CD4-positive, alpha-beta T cell treated with Interleukin-4 for 4 hours (primary cell): ENCODE data around the gene DRAP1.

ENCODE experiments used
- DNase-seq: peaks from one replicate; pipeline ENCODE4 v3.0.0-alpha.2; 2020

DRAP1 gene

DNA sequence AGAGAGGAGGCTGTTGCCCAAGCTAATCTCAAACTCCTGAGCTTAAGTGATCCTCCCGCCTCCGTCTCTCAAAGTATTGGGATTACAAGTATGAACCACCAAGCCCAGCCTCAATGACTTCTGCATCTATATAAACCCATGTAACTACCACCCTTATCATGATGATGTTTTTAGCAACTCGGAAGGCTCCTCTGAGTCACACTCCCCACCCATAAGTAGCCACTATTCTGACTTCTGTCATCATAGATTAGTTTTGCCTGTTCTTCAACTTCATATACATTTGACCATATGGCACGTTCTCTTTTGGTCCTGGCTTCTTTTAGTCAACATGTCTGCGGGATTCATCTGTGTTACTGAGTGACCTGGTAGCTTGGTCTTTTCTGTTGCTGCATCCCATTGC is 12.6 kb upstream of the DRAP1 start:
- no peak for DNase-seq

DNA sequence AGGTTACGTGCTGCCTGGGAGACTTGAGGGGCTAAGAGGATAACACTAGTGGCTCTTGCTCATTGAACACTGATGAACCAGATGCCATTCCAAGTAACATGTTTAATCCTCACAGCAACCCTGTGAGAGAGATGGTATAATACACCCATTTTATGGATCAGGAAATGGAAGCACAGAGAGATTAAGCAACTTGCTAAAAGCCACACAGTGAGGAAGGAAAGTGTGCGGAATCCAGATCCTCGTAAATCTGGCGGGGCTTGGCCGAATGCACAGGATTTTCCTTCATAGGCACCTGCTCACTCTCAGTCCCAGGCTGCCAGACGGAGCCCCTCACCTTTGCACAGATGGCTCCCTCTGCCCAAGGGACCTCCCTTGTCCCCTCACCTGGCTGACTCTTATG is 11.3 kb upstream of the DRAP1 start:
- no peak for DNase-seq

DNA sequence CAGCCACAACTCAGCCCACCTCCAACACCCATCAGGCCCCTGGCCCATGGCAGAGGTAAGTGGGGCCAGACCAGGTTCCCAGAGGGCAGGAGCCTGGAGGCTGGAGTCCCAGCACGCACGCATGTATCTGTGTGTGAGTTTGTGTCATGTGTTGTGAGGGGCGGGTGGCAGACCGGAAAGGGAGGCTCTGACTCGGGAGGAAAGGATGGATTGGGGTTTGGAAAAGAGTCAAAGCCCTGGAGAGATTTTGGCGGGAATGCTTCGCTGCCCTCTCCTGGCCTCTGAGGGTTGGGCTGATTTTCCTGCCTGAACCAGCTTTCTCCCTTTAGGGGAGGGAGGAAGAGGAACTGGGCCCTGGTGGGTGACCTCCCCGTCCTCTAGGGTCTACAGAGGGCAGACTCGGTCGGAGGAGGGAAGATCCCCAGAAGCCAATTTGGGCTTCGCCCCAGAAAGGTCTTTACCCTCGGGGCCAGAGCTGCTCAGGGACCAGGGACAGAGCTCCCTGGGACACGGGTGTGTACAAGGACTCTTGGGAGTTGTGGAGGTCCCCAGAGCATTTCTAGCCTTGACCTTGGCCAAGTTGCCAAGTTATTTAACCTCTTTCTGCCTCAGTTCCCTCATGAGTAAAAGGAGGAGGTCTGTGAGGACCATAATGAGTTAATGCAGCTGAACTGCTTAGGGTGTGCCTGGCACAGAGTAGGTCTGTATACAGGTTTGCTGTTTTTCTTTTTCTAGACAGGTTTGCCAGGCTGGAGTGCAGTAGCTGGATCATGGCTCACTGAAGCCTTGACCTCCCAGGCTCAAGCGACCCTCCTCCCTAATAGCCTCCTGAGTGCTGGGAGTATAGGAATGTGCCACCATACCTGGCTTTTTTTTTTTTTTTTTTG is 7.3 kb upstream of the DRAP1 start:
- no peak for DNase-seq

DNA sequence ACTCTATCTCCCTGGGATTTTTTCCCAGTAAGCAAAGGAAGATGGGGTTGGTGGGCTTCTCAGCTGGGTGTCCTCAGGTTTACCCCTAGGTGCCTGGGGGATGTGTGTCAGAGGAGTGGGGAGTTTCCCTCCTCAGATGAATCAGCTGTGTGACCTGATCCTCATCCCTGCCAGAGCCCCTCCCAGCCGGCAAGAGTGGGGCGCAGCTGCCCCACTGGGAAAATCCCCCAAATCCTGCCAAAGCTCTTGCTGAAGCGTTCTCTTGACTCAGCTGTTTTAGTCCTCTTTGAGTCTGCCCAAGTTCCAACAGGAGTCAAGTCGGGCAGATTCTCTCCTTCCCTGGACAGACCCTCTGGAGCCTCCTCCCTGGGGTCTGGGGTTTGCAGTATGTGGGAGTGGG is 6.4 kb upstream of the DRAP1 start:
- no peak for DNase-seq

DNA sequence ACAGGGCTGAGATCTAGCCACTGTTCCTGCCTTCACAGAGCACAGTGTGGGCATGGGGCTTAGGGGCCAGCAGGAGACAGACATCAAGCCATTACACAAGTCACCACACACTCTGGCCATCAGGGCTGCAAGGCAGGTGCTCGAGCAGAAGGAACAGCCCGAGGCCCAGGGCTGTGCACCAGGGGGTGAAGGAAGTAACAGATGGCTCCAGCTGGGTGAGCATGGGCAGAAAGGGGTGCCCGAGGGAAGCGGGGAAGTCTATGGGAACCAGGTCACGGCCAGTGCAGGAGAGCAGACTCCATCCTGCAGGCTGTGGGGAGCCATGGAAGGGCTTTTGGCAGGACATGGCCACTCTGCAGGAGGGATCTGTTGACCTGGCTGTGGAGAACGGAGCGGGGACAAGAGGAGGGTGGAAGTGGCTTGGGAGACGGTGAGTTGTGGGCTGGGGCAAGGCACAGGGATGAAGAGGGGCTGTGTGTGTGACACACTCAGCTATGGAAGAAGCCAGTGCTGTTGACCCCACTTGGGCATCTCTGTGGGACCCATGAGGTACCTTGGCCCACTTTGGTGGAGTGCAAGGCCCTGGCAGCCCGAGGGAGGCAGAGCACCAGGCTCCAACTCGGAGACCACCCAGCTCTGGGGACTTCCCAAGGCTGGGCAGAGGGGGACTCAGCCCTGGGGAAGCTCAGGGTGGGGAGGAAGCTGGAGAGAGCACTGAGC is 4.0 kb upstream of the DRAP1 start:
- DNase-seq, result no peak

DNA sequence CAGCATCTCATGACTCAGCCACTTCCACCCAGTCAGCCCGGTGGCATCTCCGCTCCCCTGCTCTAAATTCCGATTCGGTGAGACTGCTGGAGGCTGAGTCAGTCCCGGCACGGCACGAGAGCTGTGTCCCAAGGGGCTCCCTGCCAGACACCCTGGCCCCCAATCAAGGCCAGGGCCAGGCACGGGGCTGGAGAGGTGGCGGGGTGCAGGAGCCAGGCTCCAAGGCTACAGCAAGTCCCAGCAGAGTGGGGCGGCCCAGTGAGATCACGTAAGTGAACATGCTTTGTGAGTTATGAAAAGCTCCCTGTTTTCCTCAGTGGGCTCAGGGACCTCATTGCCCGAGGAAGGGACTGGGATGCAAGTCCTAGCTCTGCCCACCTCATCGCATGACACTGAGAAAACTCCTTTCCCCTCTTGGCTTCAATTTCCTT is 3.4 kb upstream of the DRAP1 start:
- no peak for DNase-seq

DNA sequence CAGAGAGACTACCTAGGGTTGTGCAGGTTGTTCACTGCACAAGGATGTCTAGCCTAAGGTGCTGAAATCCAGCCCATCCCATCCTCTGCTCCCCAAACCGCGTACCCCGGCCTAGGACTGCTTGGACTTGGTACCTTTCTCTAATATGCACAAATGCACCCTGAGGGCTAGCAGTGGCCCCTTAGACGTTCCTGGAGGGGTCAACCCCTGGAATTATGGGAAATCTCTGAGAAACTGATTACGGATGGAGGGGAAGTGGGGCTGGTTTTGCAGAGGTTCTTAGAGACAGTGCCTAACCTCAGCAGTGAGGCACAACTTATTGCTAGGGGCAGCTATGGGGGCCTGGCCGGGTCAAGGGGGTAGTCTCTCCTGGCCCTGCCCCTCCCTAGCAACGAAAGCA is 2.8 kb upstream of the DRAP1 start:
- DNase-seq, result no peak

DNA sequence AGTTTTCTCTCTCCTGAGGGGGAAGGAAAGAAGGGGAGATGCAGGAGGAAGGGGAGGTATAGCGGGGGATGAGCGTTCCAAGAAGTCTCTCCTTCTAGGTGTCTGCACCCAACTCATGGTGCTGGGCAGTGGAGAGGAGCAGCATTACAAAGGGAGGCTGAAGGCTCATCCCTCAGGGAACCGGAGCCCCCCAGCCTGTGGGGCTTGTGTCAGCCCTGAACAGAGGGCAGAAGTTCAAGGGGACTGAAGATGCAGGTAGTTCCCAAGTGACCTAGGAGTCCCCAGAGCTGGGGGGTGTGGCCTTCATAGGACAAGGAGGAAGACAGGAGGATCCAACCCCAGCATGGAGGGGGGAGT is 2.2 kb upstream of the DRAP1 start:
- DNase-seq, result no peak

DNA sequence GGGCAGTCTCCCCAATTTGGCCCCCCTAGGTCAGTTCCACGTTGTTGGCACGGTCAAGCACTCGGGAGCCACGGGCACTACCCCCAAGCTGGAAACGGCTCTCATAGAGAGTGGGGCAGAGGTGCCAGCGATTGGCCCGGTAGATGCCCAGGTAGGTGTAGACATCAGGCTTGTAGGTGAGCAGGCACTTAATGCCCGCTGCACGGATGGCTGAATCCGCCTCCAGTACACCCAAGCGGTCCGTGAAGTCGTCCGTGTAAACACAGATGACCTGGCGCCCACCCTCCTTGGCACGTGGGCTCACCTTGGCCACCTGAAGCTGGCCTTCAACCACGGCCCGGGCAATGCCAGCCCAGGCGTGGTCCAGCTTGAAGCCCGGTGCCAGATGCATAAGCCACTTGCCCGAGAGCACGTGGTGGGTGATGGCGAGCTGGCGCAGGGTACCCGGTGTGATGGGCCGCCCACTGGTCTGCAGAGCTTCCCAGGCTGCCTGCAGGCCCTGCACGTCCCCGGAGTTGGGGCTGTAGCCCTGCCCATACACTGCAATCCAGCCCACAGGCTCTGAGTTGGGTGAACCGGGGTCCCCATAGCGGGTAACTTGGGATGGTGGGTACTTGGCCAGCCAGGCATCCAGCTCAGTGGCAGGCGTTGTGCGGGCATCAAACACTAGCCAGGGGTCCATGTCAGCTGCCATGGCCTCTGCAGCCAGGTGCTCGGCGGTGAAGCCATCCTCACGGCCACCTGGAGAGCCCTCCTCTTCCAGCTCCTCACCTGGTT is 1.6 kb upstream of the DRAP1 start:
- DNase-seq, result no peak

DNA sequence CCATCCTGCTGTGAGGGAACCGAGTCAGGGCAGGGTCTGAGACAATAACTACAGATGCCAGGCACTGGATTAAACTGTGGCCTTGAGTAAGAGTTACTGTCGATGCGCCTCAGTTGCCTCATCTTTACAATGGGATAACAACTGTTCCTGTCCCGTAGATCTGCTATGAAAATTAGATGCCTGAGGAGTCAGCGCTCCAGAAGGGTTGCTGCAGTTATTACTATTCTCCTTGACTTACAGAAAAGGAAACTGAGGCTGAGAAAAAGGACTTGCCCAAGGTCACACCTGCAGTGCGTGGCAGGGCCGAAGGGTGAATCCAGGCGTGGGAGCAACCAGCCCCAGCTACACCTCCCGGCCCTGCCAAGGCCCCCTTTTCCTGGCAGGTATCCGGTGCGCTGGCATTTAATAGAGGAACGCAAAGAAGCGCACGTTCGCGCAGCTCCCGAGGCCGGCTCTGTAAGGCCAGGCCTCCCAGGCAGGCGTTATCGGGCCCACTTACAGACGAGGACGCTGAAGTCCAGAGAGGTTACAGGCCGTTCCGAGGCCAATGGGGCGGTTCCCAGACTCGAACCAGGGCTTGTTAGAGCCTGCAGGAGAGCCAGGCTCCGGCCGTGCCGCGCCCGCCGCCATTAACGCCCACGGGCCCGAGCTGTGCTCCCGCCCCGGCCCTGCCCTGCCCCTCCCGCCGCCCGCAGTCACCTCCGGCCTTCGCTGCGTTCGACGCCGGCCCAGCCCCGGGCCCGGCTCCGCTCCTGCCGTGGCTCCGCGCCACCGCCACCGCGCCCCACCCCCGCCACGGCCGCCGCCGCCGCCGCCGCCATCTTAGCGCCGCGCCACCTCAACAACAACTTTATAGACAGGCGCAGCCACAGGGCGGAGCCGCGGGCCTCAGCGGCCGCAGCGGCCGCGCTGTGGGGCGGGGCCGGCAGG is 750 bp upstream of the DRAP1 start, which contains the start of gene C11orf68:
C11orf68 (minus strand) TSS at position 852 of the 930 bp plus-strand sequence; CDS start at position 821, 31 bp downstream.
- peak; percentile 22 for DNase-seq

DNA sequence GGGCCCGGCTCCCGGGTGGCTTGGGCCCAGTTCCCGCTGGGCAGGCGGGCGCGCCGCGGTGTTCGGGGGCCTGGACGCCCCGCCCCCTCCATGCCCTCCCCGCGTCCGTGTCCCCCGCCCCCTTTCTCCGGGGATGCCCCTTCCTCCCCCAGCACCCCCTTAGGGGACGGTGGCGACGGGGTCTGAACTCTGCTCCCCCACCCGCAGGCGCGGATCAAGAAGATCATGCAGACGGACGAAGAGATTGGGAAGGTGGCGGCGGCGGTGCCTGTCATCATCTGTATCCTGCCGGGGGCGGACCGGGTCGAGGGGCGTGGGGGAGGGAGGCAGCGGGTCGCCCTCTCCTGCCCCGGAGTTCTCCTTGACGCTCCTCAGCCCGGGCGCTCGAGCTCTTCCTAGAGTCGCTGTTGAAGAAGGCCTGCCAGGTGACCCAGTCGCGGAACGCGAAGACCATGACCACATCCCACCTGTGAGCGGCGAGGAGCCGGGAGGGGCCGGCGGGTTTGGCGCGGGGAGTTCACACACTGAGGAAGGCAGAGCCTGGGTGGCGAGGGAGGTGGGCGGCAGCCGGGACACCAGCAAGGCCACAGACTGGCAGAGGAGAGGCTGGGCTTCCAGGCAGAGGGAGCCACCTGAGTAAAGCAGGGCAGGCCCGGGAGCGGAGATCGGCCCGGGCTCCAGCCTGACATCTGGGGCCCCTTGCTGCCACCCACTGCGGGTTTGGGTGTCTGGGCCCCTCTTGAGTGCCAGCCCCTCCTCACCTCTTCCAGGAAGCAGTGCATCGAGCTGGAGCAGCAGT is 546 bp downstream of the DRAP1 start:
- DNase-seq, result peak; percentile 36

DNA sequence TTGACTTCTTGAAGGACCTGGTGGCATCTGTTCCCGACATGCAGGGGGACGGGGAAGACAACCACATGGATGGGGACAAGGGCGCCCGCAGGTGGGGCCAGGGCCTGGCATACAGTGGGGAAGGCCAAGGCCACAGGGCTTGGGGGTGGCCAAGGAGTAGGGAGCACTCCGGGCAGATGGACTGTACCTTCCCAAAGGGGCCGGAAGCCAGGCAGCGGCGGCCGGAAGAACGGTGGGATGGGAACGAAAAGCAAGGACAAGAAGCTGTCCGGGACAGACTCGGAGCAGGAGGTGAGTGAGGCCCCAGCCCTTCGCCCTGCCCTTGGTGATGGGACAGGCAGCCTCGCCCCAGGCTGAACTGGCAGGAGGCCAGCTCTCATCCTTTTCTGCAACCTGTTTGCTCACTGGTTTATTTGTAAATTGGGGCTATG is 1.2 kb downstream of the DRAP1 start:
- no peak for DNase-seq

DNA sequence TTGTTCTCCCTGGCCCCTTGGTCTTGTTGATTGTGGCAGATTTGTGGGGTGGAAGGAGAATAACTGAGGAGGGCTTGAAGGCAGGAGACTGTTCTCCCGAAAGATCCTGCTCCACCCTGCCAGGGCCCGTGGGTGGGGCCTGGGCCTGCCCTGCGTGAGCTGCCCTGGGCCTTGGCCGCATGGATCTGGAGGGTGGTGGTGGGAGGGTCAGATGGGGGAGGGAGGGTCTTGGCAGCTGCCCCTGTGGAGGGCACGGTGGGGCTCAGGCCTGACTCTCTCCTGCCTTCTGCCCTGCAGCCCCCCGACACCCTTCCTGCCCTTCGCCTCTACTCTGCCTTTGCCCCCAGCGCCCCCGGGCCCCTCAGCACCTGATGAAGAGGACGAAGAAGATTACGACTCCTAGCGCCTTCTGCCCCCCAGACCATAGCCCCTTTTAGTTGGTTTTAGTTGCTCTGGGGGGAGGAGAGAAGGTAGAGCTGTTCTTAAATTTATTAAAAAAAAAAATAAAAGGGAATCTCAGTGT is 1.9 kb downstream of the DRAP1 start:
- no peak for DNase-seq

DNA sequence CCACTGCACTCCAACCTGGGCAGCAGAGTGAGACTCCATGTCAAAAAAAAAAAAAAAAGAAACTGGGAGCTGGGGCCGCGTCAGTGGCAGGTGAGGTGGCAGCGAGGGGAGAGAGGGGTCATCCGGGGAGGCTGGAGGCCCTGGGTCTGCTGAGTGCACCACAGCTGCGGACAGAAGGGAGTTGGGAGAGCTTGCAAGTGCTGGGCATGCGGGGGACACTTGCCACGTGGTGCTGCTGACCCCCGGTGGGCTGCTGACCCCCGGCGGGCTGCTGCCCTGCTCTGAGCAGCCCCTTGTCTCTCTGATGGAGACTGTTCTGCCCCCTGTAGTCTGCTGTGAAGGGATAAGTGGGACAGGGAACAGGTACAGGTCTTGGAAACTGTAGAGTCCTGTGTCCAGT is 2.6 kb downstream of the DRAP1 start:
- no peak for DNase-seq

DNA sequence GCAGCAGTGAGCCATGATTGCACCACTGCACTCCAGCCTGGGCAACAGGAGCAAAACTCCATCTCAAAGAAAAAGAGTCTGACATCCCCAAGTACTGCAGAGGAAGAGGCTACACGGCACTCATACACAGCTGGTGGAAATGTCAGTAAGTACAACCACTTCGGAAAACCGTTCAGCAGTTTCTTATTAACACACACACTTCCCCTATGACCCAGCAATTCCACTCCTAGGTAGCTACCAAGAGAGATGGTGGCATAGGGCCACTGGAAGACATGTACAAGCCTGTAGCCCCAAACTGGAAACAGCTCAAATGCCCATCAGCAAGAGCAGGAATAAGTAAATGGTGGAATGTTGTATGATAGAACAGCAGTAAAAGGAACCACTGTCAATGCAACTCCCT is 3.3 kb downstream of the DRAP1 start:
- DNase-seq, result no peak

DNA sequence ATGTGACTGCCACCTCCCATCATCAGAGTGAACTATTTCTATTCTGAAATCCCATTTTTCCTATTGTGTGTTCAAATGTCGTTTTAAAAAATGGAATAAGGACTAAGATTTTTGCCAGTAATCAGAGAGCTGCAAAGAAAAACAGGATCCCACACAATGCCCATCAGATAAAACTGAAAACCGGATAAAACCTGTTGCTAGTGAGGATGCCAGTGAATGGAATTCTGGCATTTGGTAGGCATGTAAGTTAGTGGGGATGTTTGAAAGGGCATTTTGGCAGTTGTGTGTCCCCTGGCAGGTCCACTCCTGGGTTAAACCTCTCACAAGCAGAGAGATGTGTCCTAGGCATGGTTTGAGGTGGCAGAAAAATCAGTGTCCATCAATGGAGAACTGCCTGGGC is 6.2 kb downstream of the DRAP1 start:
- no peak for DNase-seq

DNA sequence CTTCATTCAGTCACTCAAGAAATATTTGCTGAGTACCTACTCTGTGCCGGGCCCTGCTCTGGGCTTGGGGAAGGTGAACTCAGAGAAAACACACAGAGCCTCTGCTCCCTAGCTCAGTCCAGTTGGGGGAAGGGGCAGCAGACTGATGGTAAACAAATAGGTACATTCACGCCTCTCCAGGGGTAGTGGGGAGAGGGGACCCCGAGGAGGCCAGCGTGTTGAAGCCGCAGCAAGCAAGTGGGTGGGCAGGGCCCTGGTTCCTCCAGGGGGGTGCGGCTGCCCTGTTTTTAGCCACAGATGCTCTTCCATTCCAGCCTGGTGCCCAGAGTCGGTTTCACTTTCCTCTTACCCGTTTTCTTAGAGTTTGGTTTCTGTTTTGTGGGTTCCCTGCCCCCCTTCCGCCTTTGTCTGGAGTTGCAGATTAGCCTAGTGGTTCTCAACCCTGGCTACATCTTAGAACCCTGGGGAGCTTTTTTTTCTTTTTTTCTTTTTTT is 8.7 kb downstream of the DRAP1 start:
- peak; percentile 88 for DNase-seq

DNA sequence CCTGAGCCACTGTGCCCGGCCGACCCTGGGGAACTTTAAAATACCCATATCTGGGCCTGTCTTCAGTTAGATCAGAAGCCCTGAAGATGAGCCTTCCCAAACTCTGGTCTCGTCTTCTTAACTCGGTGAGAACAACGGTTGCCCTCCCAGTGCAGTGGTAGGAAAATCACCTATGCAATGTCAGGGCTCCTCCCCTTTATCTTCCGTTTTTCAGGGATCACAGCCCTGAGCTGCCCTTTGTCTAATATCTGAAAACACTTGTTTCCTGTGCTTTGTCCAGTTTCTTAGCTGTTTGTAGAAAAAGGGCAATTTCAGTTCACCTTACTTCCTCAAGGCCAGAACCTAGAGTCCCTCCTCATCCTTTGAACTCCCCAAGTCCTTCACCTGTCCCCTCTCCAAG is 9.4 kb downstream of the DRAP1 start:
- DNase-seq, result no peak

DNA sequence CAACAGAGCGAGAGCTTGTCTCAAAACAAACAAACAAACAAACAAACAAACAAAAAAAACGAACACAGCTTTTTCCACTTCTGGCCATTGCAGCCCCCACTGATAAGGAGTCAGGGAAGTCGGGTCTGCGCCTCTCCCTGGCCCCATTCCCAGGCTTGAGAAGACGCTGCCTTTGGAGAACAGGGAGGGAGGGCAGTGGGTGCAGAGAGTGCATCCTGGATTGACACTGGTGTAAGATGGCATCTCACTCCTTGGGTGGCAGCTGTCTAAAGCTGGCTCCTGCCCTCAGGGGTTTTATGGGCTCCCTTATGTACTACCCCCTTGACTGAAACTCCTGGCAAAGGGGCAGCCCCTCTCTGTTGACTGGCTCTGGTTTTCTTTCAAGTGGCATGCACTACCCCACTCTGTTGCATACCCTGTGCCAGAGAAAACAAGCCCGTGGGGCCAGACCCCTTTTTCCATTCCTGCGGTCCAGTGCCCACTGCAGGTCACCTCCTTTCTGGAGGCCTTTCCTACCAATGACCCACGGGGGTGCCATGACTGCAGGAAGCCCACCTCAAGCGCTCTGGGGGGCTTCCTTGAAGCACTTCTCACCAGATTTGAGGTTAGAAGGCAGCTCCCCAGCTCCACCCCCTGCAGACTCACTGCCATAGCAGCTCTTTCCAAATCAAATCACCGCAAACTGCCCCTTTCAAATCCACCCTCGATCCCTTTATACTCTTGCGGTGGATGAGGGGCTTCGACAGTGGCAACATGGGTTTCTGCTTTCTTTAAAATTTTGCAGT is 12.7 kb downstream of the DRAP1 start:
- no peak for DNase-seq

DNA sequence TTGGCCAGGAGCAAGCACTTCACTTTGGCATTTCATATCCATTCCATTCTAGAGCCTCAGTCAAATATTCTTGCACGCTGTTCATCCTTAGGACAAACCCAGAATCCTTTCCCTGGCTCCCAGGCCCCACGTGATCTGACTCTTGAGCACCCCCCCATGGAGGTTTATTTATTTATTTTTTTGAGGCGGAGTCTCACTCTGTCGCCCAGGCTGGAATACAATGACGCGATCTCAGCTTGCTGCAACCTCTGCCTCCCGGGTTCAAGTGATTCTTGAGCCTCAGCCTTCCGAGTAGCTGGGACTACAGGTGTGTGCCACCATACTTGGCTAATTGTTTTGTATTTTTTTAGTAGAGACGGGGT is 13.3 kb downstream of the DRAP1 start:
- no peak for DNase-seq
